SK-N-SH treated with all-trans-retinoic acid at 6 μM for 48 hours (cell line): ENCODE data around the gene THSD4.

ENCODE experiments used
- ATAC-seq: fragments of 200-7000 bp; cut with Tn5 transposase; 3 replicates; pipeline ENCODE4 v1.9.1; 2020; ENCODE audit warnings: mild to moderate bottlenecking, moderate library complexity
- ARNTL ChIP-seq: fragments of 450-650 bp; formaldehyde crosslinking; IDR thresholded peaks from 2 replicates; pipeline ENCODE4 v1.5.0; 2020; ENCODE audit warnings: low read depth, mild to moderate bottlenecking, moderate library complexity, borderline replicate concordance
- BACH2 ChIP-seq: fragments of 250-450 bp; sonication (Bioruptor Pico); IDR thresholded peaks from 2 replicates; pipeline ENCODE4 v1.9.0; 2021; ENCODE audit warnings: mild to moderate bottlenecking, borderline replicate concordance
- CREB5 ChIP-seq: fragments of 250-450 bp; sonication (Bioruptor Pico); IDR thresholded peaks from 2 replicates; pipeline ENCODE4 v1.5.1; 2020; ENCODE audit warnings: low read depth, mild to moderate bottlenecking, moderate library complexity
- CSDC2 ChIP-seq: fragments of 250-450 bp; sonication (Bioruptor Pico); IDR thresholded peaks from 2 replicates; pipeline ENCODE4 v1.5.0; 2020; ENCODE audit warnings: mild to moderate bottlenecking, moderate library complexity
- ESRRG ChIP-seq: fragments of 250-450 bp; sonication (Bioruptor Pico); IDR thresholded peaks from 2 replicates; pipeline ENCODE4 v1.6.1; 2021; ENCODE audit warnings: mild to moderate bottlenecking
- GLIS3 ChIP-seq: fragments of 250-450 bp; sonication (Bioruptor Pico); IDR thresholded peaks from 2 replicates; pipeline ENCODE4 v1.5.0; 2020; ENCODE audit warnings: mild to moderate bottlenecking, moderate library complexity
- ISL1 ChIP-seq: fragments of 250-450 bp; sonication (Bioruptor Pico); IDR thresholded peaks from 2 replicates; pipeline ENCODE4 v2.1.2; 2022; ENCODE audit warnings: mild to moderate bottlenecking, moderate library complexity
- OSR1 ChIP-seq: fragments of 250-450 bp; sonication (Bioruptor Pico); IDR thresholded peaks from 2 replicates; pipeline ENCODE4 v1.8.0; 2022; ENCODE audit warnings: moderate library complexity, mild to moderate bottlenecking, inconsistent platforms
- PATZ1 ChIP-seq: fragments of 250-450 bp; sonication (Bioruptor Pico); IDR thresholded peaks from 2 replicates; pipeline ENCODE4 v1.8.0; 2020; ENCODE audit warnings: mild to moderate bottlenecking, moderate library complexity, borderline replicate concordance
- POU6F1 ChIP-seq: fragments of 250-450 bp; sonication (Bioruptor Pico); IDR thresholded peaks from 2 replicates; pipeline ENCODE4 v1.8.0; 2021; ENCODE audit warnings: low read depth, mild to moderate bottlenecking, moderate library complexity, borderline replicate concordance
- PPARA ChIP-seq: fragments of 250-450 bp; sonication (Bioruptor Pico); IDR thresholded peaks from 2 replicates; pipeline ENCODE4 v1.5.0; 2020; ENCODE audit warnings: mild to moderate bottlenecking, borderline replicate concordance
- RARB ChIP-seq: fragments of 250-450 bp; sonication (Bioruptor Pico); IDR thresholded peaks from 2 replicates; pipeline ENCODE4 v1.8.0; 2021; ENCODE audit warnings: mild to moderate bottlenecking, moderate library complexity
- SNAI2 ChIP-seq: fragments of 250-450 bp; sonication (Bioruptor Pico); IDR thresholded peaks from 2 replicates; pipeline ENCODE4 v1.5.0; 2020; ENCODE audit warnings: mild to moderate bottlenecking, moderate library complexity
- TCF4 ChIP-seq: fragments of 250-450 bp; sonication (Bioruptor Pico); IDR thresholded peaks from 2 replicates; pipeline ENCODE4 v1.8.0; 2021; ENCODE audit warnings: mild to moderate bottlenecking, moderate library complexity, borderline replicate concordance
- TOX ChIP-seq: fragments of 250-450 bp; sonication (Bioruptor Pico); IDR thresholded peaks from 2 replicates; pipeline ENCODE4 v1.8.0; 2021; ENCODE audit warnings: mild to moderate bottlenecking, moderate library complexity, borderline replicate concordance
- TSHZ2 ChIP-seq: fragments of 250-450 bp; sonication (Bioruptor Pico); IDR thresholded peaks from 2 replicates; pipeline ENCODE4 v1.5.0; 2020; ENCODE audit warnings: mild to moderate bottlenecking, moderate library complexity
- ZC3H10 ChIP-seq: fragments of 250-450 bp; sonication (Bioruptor Pico); IDR thresholded peaks from 2 replicates; pipeline ENCODE4 v1.5.1; 2021; ENCODE audit warnings: mild to moderate bottlenecking, moderate library complexity
- ZFP3 ChIP-seq: fragments of 250-450 bp; sonication (Bioruptor Pico); IDR thresholded peaks from 2 replicates; pipeline ENCODE4 v1.5.0; 2020; ENCODE audit warnings: mild to moderate bottlenecking, moderate library complexity
- ZFP30 ChIP-seq: fragments of 450-650 bp; formaldehyde crosslinking; IDR thresholded peaks from 2 replicates; pipeline ENCODE4 v1.5.0; 2022; ENCODE audit warnings: mild to moderate bottlenecking, moderate library complexity
- ZNF565 ChIP-seq: fragments of 450-650 bp; formaldehyde crosslinking; conservative IDR thresholded peaks from 2 replicates; pipeline ENCODE4 v1.5.0; 2020; ENCODE audit warnings: low read depth, mild to moderate bottlenecking, moderate library complexity
- ZNF70 ChIP-seq: fragments of 450-650 bp; formaldehyde crosslinking; IDR thresholded peaks from 2 replicates; pipeline ENCODE4 v1.5.0; 2020; ENCODE audit warnings: mild to moderate bottlenecking, moderate library complexity
- ZNF8 ChIP-seq: fragments of 450-650 bp; formaldehyde crosslinking; IDR thresholded peaks from 2 replicates; pipeline ENCODE4 v1.5.0; 2020; ENCODE audit warnings: mild to moderate bottlenecking, moderate library complexity
- TF ChIP-seq, protein P1 (sequence below): fragments of 250-450 bp; sonication (Bioruptor Pico); IDR thresholded peaks from 2 replicates; pipeline ENCODE4 v1.5.1; 2021; ENCODE audit warnings: mild to moderate bottlenecking, moderate library complexity

Gene THSD4

DNA sequence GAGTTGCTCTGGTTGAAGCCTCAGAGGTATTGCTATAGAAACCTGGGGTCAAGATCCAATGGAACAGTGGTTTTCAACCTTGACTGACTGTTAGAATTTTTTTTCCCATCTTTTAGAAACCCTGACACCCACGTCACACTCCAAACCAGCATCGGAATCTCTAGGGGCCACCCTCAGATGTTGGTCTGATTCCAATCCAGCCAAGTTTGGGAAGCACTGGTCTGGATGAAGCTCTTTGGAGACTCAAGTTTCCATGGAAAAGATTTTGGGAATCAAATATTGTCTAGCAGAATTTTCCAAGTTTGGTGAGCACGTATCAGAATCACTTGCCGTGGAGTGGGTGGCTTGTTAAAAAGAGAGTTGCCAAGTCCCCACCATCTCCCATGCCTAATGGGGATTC, 103.8 kb downstream of the THSD4 start:
- TF ChIP-seq SNAI2 (no peak), ZNF70 (CRISPR knock-in tag) (no peak), ZC3H10 (CRISPR knock-in tag) (no peak), ZFP30 (CRISPR knock-in tag) (no peak), RARB (CRISPR knock-in tag) (no peak), ARNTL (CRISPR knock-in tag) (no peak), PPARA (CRISPR knock-in tag) (no peak), OSR1 (CRISPR knock-in tag) (no peak), CREB5 (CRISPR knock-in tag) (no peak)
- ATAC-seq, result no peak

DNA sequence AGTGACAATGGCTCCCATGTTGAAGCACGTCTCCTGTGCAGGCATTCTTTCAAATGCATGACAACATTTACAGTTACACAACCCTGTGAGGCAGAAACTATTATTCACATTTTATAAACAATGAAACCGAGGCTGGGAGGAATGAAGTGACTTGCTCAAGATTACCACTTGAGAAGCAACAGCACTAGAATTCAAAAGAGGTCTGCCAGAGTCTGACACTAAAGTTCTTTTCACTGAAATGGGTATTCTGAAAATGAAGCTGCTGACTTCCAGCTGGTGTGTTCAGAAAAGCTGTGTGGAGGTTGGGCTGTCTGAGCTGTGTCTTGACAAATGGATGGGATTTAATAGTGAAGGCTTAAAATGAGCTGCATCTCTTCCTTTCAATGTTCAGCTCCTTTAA, 104.4 kb downstream of the THSD4 start:
- ATAC-seq, result no peak
- TF ChIP-seq ZNF8, result no peak

- TF ChIP-seq ZNF8 (no peak), ZNF565 (CRISPR knock-in tag) (no peak), OSR1 (CRISPR knock-in tag) (no peak), SNAI2 (no peak), POU6F1 (CRISPR knock-in tag) (no peak), ZFP3 (CRISPR knock-in tag) (no peak), TCF4 (CRISPR knock-in tag) (no peak), PPARA (CRISPR knock-in tag) (no peak), ESRRG (no peak), ZC3H10 (CRISPR knock-in tag) (no peak), RARB (CRISPR knock-in tag) (no peak), CREB5 (CRISPR knock-in tag) (no peak), TOX (no peak), TSHZ2 (no peak), CSDC2 (CRISPR knock-in tag) (no peak), PATZ1 (CRISPR knock-in tag) (no peak)
- ATAC-seq, result no peak
Measured at GRCh38 chr15:71220828-71221227, 105.6 kb downstream of the THSD4 start.

DNA sequence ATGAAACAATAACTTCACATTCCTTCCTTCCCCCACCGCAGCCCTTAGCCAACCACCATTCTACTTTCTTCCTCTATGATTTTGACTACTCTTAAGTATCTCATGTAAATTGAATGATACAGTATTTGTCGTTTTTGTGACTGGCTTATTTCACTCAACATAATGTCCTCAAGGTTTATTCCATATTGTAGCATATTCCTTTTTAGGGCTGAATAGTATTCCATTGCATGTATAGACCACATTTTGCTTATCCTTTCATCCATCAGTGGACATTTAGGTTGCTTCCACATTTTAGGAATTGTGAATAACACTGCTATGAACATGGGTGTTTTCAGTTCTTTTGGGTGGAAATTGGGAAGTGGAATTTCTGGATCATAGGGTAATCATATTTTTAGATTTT, 106.1 kb downstream of the THSD4 start:
- TF ChIP-seq SNAI2 (no peak), TOX (no peak), BACH2 (no peak), TCF4 (CRISPR knock-in tag) (no peak), ZFP30 (CRISPR knock-in tag) (no peak), GLIS3 (no peak), ZC3H10 (CRISPR knock-in tag) (no peak), ZNF70 (CRISPR knock-in tag) (no peak), ZFP3 (CRISPR knock-in tag) (no peak), ZNF8 (no peak), ARNTL (CRISPR knock-in tag) (no peak), ESRRG (no peak), CREB5 (CRISPR knock-in tag) (no peak), ZNF565 (CRISPR knock-in tag) (no peak), ISL1 (no peak)
- TF ChIP-seq, protein P1, sequence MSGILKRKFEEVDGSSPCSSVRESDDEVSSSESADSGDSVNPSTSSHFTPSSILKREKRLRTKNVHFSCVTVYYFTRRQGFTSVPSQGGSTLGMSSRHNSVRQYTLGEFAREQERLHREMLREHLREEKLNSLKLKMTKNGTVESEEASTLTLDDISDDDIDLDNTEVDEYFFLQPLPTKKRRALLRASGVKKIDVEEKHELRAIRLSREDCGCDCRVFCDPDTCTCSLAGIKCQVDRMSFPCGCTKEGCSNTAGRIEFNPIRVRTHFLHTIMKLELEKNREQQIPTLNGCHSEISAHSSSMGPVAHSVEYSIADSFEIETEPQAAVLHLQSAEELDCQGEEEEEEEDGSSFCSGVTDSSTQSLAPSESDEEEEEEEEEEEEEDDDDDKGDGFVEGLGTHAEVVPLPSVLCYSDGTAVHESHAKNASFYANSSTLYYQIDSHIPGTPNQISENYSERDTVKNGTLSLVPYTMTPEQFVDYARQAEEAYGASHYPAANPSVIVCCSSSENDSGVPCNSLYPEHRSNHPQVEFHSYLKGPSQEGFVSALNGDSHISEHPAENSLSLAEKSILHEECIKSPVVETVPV (CRISPR knock-in tag), result no peak
- ATAC-seq, result no peak
